Measurements from ENCODE around the gene MTG2.

The MTG2 gene

GRCh38 chr20:62162765-62163484 is 19.9 kb upstream of the MTG2 start:
- no peak overlapping the region for H3K23ac ChIP-seq (ENCODE audit: low read length in 2 of 2)
- no peak overlapping the region for H3K4me2 ChIP-seq (ENCODE audit: low read length, poor library complexity, severe bottlenecking)
- no peak overlapping the region for H2AFZ ChIP-seq (ENCODE audit: low read depth, low read length)
- no peak overlapping the region for H2BK120ac ChIP-seq (ENCODE audit: low read depth, low read length)
- H2AK5ac ChIP-seq (ENCODE audit: low read length, severe bottlenecking), result no peak overlapping the region
- peaks cover 58 to 82% of the 10 kb centered on the region in 2 experiments for H3K36me3 ChIP-seq (ENCODE audit: control insufficient read depth in 1 of 2, insufficient read depth in 2 of 2, low read depth in 1 of 2, low read length in 2 of 2)
- H3K4me3 ChIP-seq (ENCODE audit: insufficient read depth in 1 of 2, low read depth in 1 of 2, low read length in 2 of 2), result peak overlapping the region in 1 of 2 experiments; percentile 10
- no peak overlapping the region for H3K14ac ChIP-seq (ENCODE audit: low read length in 2 of 2)
- H3K4me1 ChIP-seq (ENCODE audit: control insufficient read depth, insufficient read depth, low read depth, low read length), result peaks cover 21% of the 10 kb centered on the region
- 97% methylated on average over 35 of the region's 38 CpGs for WGBS
- H4K91ac ChIP-seq (ENCODE audit: low read length), result no peak overlapping the region
- no peak overlapping the region for H3K9ac ChIP-seq (ENCODE audit: low read length)
- no peak overlapping the region for H2BK15ac ChIP-seq (ENCODE audit: low read depth, poor library complexity, severe bottlenecking)
- H3K4ac ChIP-seq (ENCODE audit: low read depth in 1 of 2, low read length in 2 of 2), result no peak overlapping the region
- H4K8ac ChIP-seq (ENCODE audit: low read length), result no peak overlapping the region
- H3K9me3 ChIP-seq (ENCODE audit: control insufficient read depth, low read length), result no peaks in the 10 kb centered on the region
- DNase-seq, result no peak
- no peak overlapping the region for H3K27ac ChIP-seq (ENCODE audit: low read length, poor library complexity, severe bottlenecking)
- H2BK12ac ChIP-seq (ENCODE audit: low read length in 2 of 2), result no peak overlapping the region
- H3K27me3 ChIP-seq (ENCODE audit: control insufficient read depth in 1 of 2, insufficient read depth in 1 of 2, low read length in 2 of 2), result no peaks in the 10 kb centered on the region
- H3K18ac ChIP-seq (ENCODE audit: low read depth in 1 of 2, low read length in 2 of 2), result no peak overlapping the region
- H2BK5ac ChIP-seq (ENCODE audit: low read depth, low read length, poor library complexity, severe bottlenecking), result no peak overlapping the region
- H3K79me1 ChIP-seq (replicated peaks; ENCODE audit: low read length, poor library complexity, severe bottlenecking), result peaks cover 38% of the 10 kb centered on the region

- Histone ChIP-seq H3K9me3 (ENCODE audit: control insufficient read depth, low read length) (no peaks in the 10 kb centered on the region), H4K91ac (ENCODE audit: low read length) (no peak overlapping the region), H2AK5ac (ENCODE audit: low read length, severe bottlenecking) (no peak overlapping the region), H3K79me1 (replicated peaks; ENCODE audit: low read length, poor library complexity, severe bottlenecking) (peaks cover 34% of the 10 kb centered on the region), H2AFZ (ENCODE audit: low read depth, low read length) (no peak overlapping the region), H2BK12ac (ENCODE audit: low read length in 2 of 2) (no peak overlapping the region), H3K9ac (ENCODE audit: low read length) (no peak overlapping the region), H3K4me3 (ENCODE audit: insufficient read depth in 1 of 2, low read depth in 1 of 2, low read length in 2 of 2) (peak overlapping the region in 1 of 2 experiments; percentile 10), H2BK5ac (ENCODE audit: low read depth, low read length, poor library complexity, severe bottlenecking) (no peak overlapping the region), H3K23ac (ENCODE audit: low read length in 2 of 2) (no peak overlapping the region), H3K36me3 (ENCODE audit: control insufficient read depth in 1 of 2, insufficient read depth in 2 of 2, low read depth in 1 of 2, low read length in 2 of 2) (peaks cover 64 to 83% of the 10 kb centered on the region in 2 experiments), H2BK120ac (ENCODE audit: low read depth, low read length) (no peak overlapping the region), H3K14ac (ENCODE audit: low read length in 2 of 2) (no peak overlapping the region), H4K8ac (ENCODE audit: low read length) (no peak overlapping the region), H2BK15ac (ENCODE audit: low read depth, poor library complexity, severe bottlenecking) (no peak overlapping the region), H3K4ac (ENCODE audit: low read depth in 1 of 2, low read length in 2 of 2) (no peak overlapping the region), H3K18ac (ENCODE audit: low read depth in 1 of 2, low read length in 2 of 2) (no peak overlapping the region), H3K27ac (ENCODE audit: low read length, poor library complexity, severe bottlenecking) (no peak overlapping the region), H3K4me2 (ENCODE audit: low read length, poor library complexity, severe bottlenecking) (no peak overlapping the region), H3K27me3 (ENCODE audit: control insufficient read depth in 1 of 2, insufficient read depth in 1 of 2, low read length in 2 of 2) (no peaks in the 10 kb centered on the region), H3K4me1 (ENCODE audit: control insufficient read depth, insufficient read depth, low read depth, low read length) (peaks cover 21% of the 10 kb centered on the region)
- DNase-seq, result no peak
- WGBS, result over 99% methylated on average over 25 of the region's 25 CpGs
Observed at GRCh38 chr20:62163485-62163865, 19.4 kb upstream of the MTG2 start.

GRCh38 chr20:62163986-62164762 is 18.7 kb upstream of the MTG2 start:
- H3K27me3 ChIP-seq (ENCODE audit: control insufficient read depth in 1 of 2, insufficient read depth in 1 of 2, low read length in 2 of 2), result no peaks in the 10 kb centered on the region
- H3K4me3 ChIP-seq (ENCODE audit: insufficient read depth in 1 of 2, low read depth in 1 of 2, low read length in 2 of 2), result no peak overlapping the region
- H3K14ac ChIP-seq (ENCODE audit: low read length in 2 of 2), result no peak overlapping the region
- peaks cover 34% of the 10 kb centered on the region for H3K79me1 ChIP-seq (replicated peaks; ENCODE audit: low read length, poor library complexity, severe bottlenecking)
- H3K18ac ChIP-seq (ENCODE audit: low read depth in 1 of 2, low read length in 2 of 2), result no peak overlapping the region
- H3K4me2 ChIP-seq (ENCODE audit: low read length, poor library complexity, severe bottlenecking), result no peak overlapping the region
- WGBS, result 96% methylated on average over 29 of the region's 29 CpGs
- peak overlapping the region; percentile 37 for H4K91ac ChIP-seq (ENCODE audit: low read length)
- H2BK5ac ChIP-seq (ENCODE audit: low read depth, low read length, poor library complexity, severe bottlenecking), result no peak overlapping the region
- H3K36me3 ChIP-seq (ENCODE audit: control insufficient read depth in 1 of 2, insufficient read depth in 2 of 2, low read depth in 1 of 2, low read length in 2 of 2), result peaks cover 70 to 83% of the 10 kb centered on the region in 2 experiments
- H3K23ac ChIP-seq (ENCODE audit: low read length in 2 of 2), result no peak overlapping the region
- no peak overlapping the region for H2AK5ac ChIP-seq (ENCODE audit: low read length, severe bottlenecking)
- peaks cover 21% of the 10 kb centered on the region for H3K4me1 ChIP-seq (ENCODE audit: control insufficient read depth, insufficient read depth, low read depth, low read length)
- no peak overlapping the region for H4K8ac ChIP-seq (ENCODE audit: low read length)
- no peak overlapping the region for H2AFZ ChIP-seq (ENCODE audit: low read depth, low read length)
- no peak overlapping the region for H3K9ac ChIP-seq (ENCODE audit: low read length)
- no peaks in the 10 kb centered on the region for H3K9me3 ChIP-seq (ENCODE audit: control insufficient read depth, low read length)
- H2BK120ac ChIP-seq (ENCODE audit: low read depth, low read length), result no peak overlapping the region
- no peak overlapping the region for H3K27ac ChIP-seq (ENCODE audit: low read length, poor library complexity, severe bottlenecking)
- no peak overlapping the region for H2BK15ac ChIP-seq (ENCODE audit: low read depth, poor library complexity, severe bottlenecking)
- no peak overlapping the region for H3K4ac ChIP-seq (ENCODE audit: low read depth in 1 of 2, low read length in 2 of 2)
- no peak for DNase-seq
- H2BK12ac ChIP-seq (ENCODE audit: low read length in 2 of 2), result no peak overlapping the region
